K562 (cell line): ENCODE measurements around the gene DPY19L1. TPM values are rescaled to one million over a fixed set of nuclear protein-coding genes. Genes with fewer than 3 reads are reported as not detected.

ENCODE experiments used
- CBFA2T2 ChIP-seq: fragments of 450-650 bp; conservative IDR thresholded peaks from 2 replicates; pipeline ENCODE4 v1.6.1; 2017; ENCODE audit warnings: mild to moderate bottlenecking
- CCAR2 ChIP-seq: fragments of 200-400 bp; formaldehyde crosslinking; IDR thresholded peaks from 2 replicates; pipeline ENCODE4 v1.6.1; 2017; ENCODE audit warnings: mild to moderate bottlenecking, low read depth, low read length
- CCNT2 ChIP-seq: IDR thresholded peaks from 2 replicates; pipeline ENCODE4 v1.6.1; 2011; ENCODE audit warnings: borderline replicate concordance, low read depth, mild to moderate bottlenecking, moderate library complexity, mixed read lengths, low read length; ENCODE audit not compliant: insufficient read length; ENCODE audit errors: extremely low read depth
- CHD7 ChIP-seq: fragments of 200-600 bp; sonication (generic); IDR thresholded peaks from one replicate; pipeline ENCODE4 v1.6.1; 2012; ENCODE audit warnings: mild to moderate bottlenecking, low read depth, low read length, inconsistent platforms
- E2F6 ChIP-seq, 2 experiments: IDR thresholded peaks; 2 replicates each; pipeline ENCODE4 v1.6.1; 2011; ENCODE audit warnings: borderline replicate concordance in 1 of 2, control low read depth in 1 of 2, low read depth in 1 of 2, low read length in 1 of 2, mild to moderate bottlenecking in 1 of 2, mixed read lengths in 1 of 2, moderate library complexity in 1 of 2; ENCODE audit not compliant: insufficient read depth in 1 of 2, insufficient read length in 1 of 2, poor library complexity in 1 of 2, severe bottlenecking in 1 of 2; ENCODE audit errors: extremely low read depth in 1 of 2
- FIP1L1 ChIP-seq: fragments of 200-400 bp; formaldehyde crosslinking; IDR thresholded peaks from 2 replicates; pipeline ENCODE4 v1.6.1; 2018; ENCODE audit warnings: mild to moderate bottlenecking, low read depth, low read length; ENCODE audit not compliant: poor library complexity, severe bottlenecking
- JUND ChIP-seq, 2 experiments: IDR thresholded peaks; 2 replicates in 1 of 2; 3 replicates in 1 of 2; pipeline ENCODE4 v1.6.1; 2011; ENCODE audit warnings: borderline replicate concordance in 2 of 2, low read depth in 2 of 2, low read length in 2 of 2, improper control_type of control experiment in 1 of 2, missing biosample characterization in 1 of 2, missing genetic modification characterization in 1 of 2, missing genetic modification reagents in 1 of 2
- PTBP1 ChIP-seq: fragments of 200-400 bp; formaldehyde crosslinking; IDR thresholded peaks from 2 replicates; pipeline ENCODE4 v1.6.1; 2017; ENCODE audit warnings: low read depth, low read length
- UBTF ChIP-seq, 2 experiments: IDR thresholded peaks; 2 replicates each; pipeline ENCODE4 v1.6.1; 2012; ENCODE audit warnings: improper control_type of control experiment in 2 of 2, low read depth in 2 of 2, low read length in 2 of 2, borderline replicate concordance in 1 of 2
- ZNF232 ChIP-seq: sonication (generic); formaldehyde crosslinking; IDR thresholded peaks from 2 replicates; pipeline ENCODE4 v1.8.0; 2022; ENCODE audit warnings: mild to moderate bottlenecking, missing genetic modification reagents
- ZNF316 ChIP-seq: fragments of 450-650 bp; IDR thresholded peaks from 2 replicates; pipeline ENCODE4 v1.6.1; 2016
- polyA plus RNA-seq, 8 experiments: library from polyadenylated mRNA; depleted of rRNA in 4 of 8; stranded (reverse) in 5 of 8; unstranded in 3 of 8; fragments of >200 nt; fragmentation: Nextera tagmentation in 2 of 8; fragmentation: Illumina TruSeq in 1 of 8; extraction: Ambion mirVana in 2 of 8; extraction: Trizol in 1 of 8; gene quantifications; 2 replicates each; pipeline versions ENCODE4 v1.2.1 to v1.2.3, GENCODE V29; 2011 to 2014; ENCODE audit warnings: inconsistent platforms in 1 of 8, missing spikeins in 1 of 8
- total RNA-seq, 7 experiments: library from RNA; depleted of rRNA in 6 of 7; stranded (reverse); fragments of >200 nt in 6 of 7; fragmentation: Illumina TruSeq in 2 of 7; extraction: Trizol in 2 of 7; gene quantifications; 2 replicates each; pipeline versions ENCODE4 v1.2.1 to v1.2.3, GENCODE V29; 2011 to 2021; ENCODE audit warnings: low replicate concordance in 1 of 7

DPY19L1 gene
- total and polyA plus RNA-seq, 9 of the 15 experiments (the other 6 are each of a cell fraction or from before 2014, with no cell fraction given) = 4.0 to 34.3 (median 22.1) TPM

GRCh38 chr7:35003679-35004303, 33.5 kb downstream of the DPY19L1 start (continued):
- TF ChIP-seq CHD7 = no peak
- peak; percentile 87 for TF ChIP-seq ZNF316
- no peak for TF ChIP-seq CBFA2T2
- no peak for TF ChIP-seq PTBP1
- TF ChIP-seq FIP1L1 = no peak
- no peak for TF ChIP-seq E2F6 (IDR thresholded peaks at IDR 0.05; ENCODE audit: borderline replicate concordance in 1 of 2, extremely low read depth in 1 of 2, insufficient read depth in 1 of 2, insufficient read length in 1 of 2, low read depth in 1 of 2, low read length in 1 of 2, poor library complexity in 1 of 2, severe bottlenecking in 1 of 2)
- TF ChIP-seq UBTF (IDR thresholded peaks at IDR 0.05; ENCODE audit: borderline replicate concordance in 1 of 2, low read depth in 2 of 2, low read length in 2 of 2) = no peak
- TF ChIP-seq ZNF232 (CRISPR knock-in tag) = no peak
- TF ChIP-seq CCNT2 = no peak
- peak; percentile 74; the same call in 1 of the 2 replicates for TF ChIP-seq JUND (IDR thresholded peaks at IDR 0.05; ENCODE audit: borderline replicate concordance, low read depth, low read length)
- TF ChIP-seq JUND (tag; IDR thresholded peaks at IDR 0.05; ENCODE audit: borderline replicate concordance, low read depth, low read length) = peak; percentile 68; the same call in 1 of the 3 replicates
- no peak for TF ChIP-seq CCAR2
